ENCODE measurements around the gene N4BP2L2. TPM values are rescaled to one million over a fixed set of nuclear protein-coding genes. Genes with fewer than 3 reads are reported as not detected.

Gene N4BP2L2
- total and polyA plus RNA-seq, 9 of the 15 experiments (the other 6 are each of a cell fraction or from before 2014, with no cell fraction given), result 33.9 to 76.4 (median 48.7) TPM

- no peak for TF ChIP-seq SMARCA5 (IDR thresholded peaks at IDR 0.05)
- TF ChIP-seq FOXJ2 (tag; IDR thresholded peaks at IDR 0.05), result no peak
- TF ChIP-seq ATF7 (IDR thresholded peaks at IDR 0.05), result peak; percentile 65; the same call in 1 of the 2 replicates
- no peak for TF ChIP-seq BACH1 (tag; IDR thresholded peaks at IDR 0.05)
- peak; percentile 50 for TF ChIP-seq TEAD4 (IDR thresholded peaks at IDR 0.05; ENCODE audit: low read length)
- TF ChIP-seq TEAD4 (CRISPR knock-in tag; IDR thresholded peaks at IDR 0.05; ENCODE audit: borderline replicate concordance), result no peak
- TF ChIP-seq DEAF1 (CRISPR knock-in tag; IDR thresholded peaks at IDR 0.05), result no peak
- TF ChIP-seq ERF (CRISPR knock-in tag; IDR thresholded peaks at IDR 0.05), result no peak
- TF ChIP-seq TEAD1 (CRISPR knock-in tag; IDR thresholded peaks at IDR 0.05), result peak in 1 of 2 experiments; percentile 30; a peak in 1 of 4 replicates
- no peak for TF ChIP-seq NUFIP1 (IDR thresholded peaks at IDR 0.05; ENCODE audit: partially characterized antibody)
- peak; percentile 34 for TF ChIP-seq TAF1 (IDR thresholded peaks at IDR 0.05; ENCODE audit: control insufficient read depth, extremely low read depth, insufficient read depth, low read length, severe bottlenecking)
- no peak for TF ChIP-seq KLF1 (tag; IDR thresholded peaks at IDR 0.05)
- TF ChIP-seq FOXJ3 (CRISPR knock-in tag; IDR thresholded peaks at IDR 0.05), result no peak
- TF ChIP-seq NCOA1 (IDR thresholded peaks at IDR 0.05; ENCODE audit: low read depth), result no peak
- TF ChIP-seq ZBTB1 (CRISPR knock-in tag; IDR thresholded peaks at IDR 0.05; ENCODE audit: borderline replicate concordance, low read depth), result no peak
- no peak for TF ChIP-seq XRCC3 (IDR thresholded peaks at IDR 0.05)
- TF ChIP-seq KLF6 (CRISPR knock-in tag; IDR thresholded peaks at IDR 0.05; ENCODE audit: borderline replicate concordance), result no peak
- no peak for TF ChIP-seq PHTF2 (CRISPR knock-in tag; IDR thresholded peaks at IDR 0.05)
- no peak for TF ChIP-seq NFE2 (IDR thresholded peaks at IDR 0.05; ENCODE audit: low read depth)
- peak; percentile 72; the same call in 1 of the 2 replicates for TF ChIP-seq ESRRA (IDR thresholded peaks at IDR 0.05; ENCODE audit: borderline replicate concordance, low read depth)
- peak; percentile 89 for TF ChIP-seq CREM (IDR thresholded peaks at IDR 0.05; ENCODE audit: low read depth)
- no peak; a peak in 1 of 4 replicates for TF ChIP-seq SRF (CRISPR knock-in tag; IDR thresholded peaks at IDR 0.05)
- TF ChIP-seq ZNF3 (CRISPR knock-in tag; IDR thresholded peaks at IDR 0.05), result no peak
- TF ChIP-seq, protein P1, sequence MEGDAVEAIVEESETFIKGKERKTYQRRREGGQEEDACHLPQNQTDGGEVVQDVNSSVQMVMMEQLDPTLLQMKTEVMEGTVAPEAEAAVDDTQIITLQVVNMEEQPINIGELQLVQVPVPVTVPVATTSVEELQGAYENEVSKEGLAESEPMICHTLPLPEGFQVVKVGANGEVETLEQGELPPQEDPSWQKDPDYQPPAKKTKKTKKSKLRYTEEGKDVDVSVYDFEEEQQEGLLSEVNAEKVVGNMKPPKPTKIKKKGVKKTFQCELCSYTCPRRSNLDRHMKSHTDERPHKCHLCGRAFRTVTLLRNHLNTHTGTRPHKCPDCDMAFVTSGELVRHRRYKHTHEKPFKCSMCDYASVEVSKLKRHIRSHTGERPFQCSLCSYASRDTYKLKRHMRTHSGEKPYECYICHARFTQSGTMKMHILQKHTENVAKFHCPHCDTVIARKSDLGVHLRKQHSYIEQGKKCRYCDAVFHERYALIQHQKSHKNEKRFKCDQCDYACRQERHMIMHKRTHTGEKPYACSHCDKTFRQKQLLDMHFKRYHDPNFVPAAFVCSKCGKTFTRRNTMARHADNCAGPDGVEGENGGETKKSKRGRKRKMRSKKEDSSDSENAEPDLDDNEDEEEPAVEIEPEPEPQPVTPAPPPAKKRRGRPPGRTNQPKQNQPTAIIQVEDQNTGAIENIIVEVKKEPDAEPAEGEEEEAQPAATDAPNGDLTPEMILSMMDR (IDR thresholded peaks at IDR 0.05 in 2 of 3, conservative IDR thresholded peaks at IDR 0.05 in 1 of 3; ENCODE audit: insufficient read depth in 2 of 3, low read depth in 1 of 3, low read length in 3 of 3), result peak; percentile 58 to 72 (median 63)
- TF ChIP-seq E2F3 (CRISPR knock-in tag; IDR thresholded peaks at IDR 0.05), result no peak
- no peak for TF ChIP-seq CBFA2T2 (conservative IDR thresholded peaks at IDR 0.05)
These were observed at the start of gene N4BP2L2 (continued) for GRCh38 chr13:32538621-32539246.
